ENCODE data around the gene ZNF624.

ZNF624 gene

DNA sequence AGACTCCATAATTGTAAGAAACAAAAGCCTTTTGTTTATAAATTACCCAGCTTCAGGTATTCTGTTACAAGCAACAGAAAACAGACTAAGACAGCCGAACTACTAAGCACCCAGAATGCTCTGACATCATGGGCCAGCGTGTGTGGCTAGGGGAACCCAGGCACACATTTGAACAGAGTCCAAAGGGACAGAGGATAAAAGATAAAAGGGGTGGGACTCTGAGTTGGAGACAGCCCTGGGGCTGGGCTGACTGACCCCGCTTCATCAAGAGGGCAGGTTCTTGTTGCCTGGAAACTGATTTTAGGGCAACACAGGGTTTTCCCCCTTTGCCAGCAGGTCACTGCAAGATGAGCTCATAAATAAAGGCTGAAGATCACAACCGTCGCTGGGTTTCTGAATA is 54.1 kb downstream of the ZNF624 start:
- no peak overlapping the region for H3K4me2 ChIP-seq (ENCODE audit: low read length)
- no peak overlapping the region for H3K4me3 ChIP-seq (ENCODE audit: low read length)
- no peaks in the 10 kb centered on the region for H3K4me1 ChIP-seq (ENCODE audit: control insufficient read depth, low read length)
- TF ChIP-seq EZH2phosphoT487 (IDR thresholded peaks at IDR 0.05; ENCODE audit: borderline replicate concordance, low read length), result no peak
- TF ChIP-seq, protein P1, sequence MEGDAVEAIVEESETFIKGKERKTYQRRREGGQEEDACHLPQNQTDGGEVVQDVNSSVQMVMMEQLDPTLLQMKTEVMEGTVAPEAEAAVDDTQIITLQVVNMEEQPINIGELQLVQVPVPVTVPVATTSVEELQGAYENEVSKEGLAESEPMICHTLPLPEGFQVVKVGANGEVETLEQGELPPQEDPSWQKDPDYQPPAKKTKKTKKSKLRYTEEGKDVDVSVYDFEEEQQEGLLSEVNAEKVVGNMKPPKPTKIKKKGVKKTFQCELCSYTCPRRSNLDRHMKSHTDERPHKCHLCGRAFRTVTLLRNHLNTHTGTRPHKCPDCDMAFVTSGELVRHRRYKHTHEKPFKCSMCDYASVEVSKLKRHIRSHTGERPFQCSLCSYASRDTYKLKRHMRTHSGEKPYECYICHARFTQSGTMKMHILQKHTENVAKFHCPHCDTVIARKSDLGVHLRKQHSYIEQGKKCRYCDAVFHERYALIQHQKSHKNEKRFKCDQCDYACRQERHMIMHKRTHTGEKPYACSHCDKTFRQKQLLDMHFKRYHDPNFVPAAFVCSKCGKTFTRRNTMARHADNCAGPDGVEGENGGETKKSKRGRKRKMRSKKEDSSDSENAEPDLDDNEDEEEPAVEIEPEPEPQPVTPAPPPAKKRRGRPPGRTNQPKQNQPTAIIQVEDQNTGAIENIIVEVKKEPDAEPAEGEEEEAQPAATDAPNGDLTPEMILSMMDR (IDR thresholded peaks at IDR 0.05; ENCODE audit: low read depth, low read length, poor library complexity, severe bottlenecking), result no peak
- no peaks in the 10 kb centered on the region for H3K36me3 ChIP-seq (ENCODE audit: control insufficient read depth, low read length)
- peaks cover 8% of the 10 kb centered on the region for H3K27me3 ChIP-seq (ENCODE audit: control insufficient read depth, low read length)
- H3K27ac ChIP-seq (ENCODE audit: low read depth, low read length), result no peak overlapping the region
- H3K79me2 ChIP-seq (ENCODE audit: control insufficient read depth, low read length), result no peaks in the 10 kb centered on the region
- H3K9me3 ChIP-seq (ENCODE audit: control insufficient read depth, insufficient read depth, low read length), result no peaks in the 10 kb centered on the region
- H3F3A ChIP-seq (ENCODE audit: control insufficient read depth, insufficient read depth), result no peaks in the 10 kb centered on the region
- H3K9me2 ChIP-seq (replicated peaks; ENCODE audit: control insufficient read depth, low read length), result no peaks in the 10 kb centered on the region
- no peaks in the 10 kb centered on the region for H4K20me1 ChIP-seq (ENCODE audit: control insufficient read depth, insufficient read depth, low read depth, low read length)

DNA sequence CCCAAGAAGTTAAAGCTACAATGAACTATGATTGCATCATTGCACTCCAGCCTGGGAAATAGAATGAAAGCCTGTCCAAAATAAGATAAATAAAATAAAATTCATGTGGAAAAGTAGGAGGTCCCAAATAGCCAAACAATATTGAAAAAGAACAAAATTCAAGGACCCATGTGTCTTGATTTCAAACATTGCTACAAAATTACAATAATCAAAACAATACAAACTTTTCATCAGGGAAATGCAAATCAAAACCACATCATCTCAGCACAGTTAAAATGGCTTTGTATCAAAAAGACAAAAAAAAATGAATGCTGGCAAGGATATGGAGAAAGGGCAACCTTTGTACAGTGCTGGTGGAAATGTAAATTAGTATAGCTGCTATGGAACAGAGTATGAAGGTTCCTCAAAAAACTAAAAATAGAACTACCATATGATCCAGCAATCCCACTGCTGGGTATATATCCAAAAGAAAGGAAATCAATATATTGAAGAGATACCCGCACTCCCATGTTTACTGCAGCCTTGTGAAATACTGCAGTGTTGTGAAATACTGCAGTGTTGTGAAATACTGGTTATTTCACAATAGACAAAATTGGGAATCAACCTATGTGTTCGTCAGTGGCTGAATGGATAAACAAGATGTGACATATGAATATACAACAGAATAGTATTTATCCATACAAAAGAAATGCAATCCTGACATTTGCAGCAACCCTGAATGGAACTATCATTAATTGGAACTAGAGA is 60.1 kb downstream of the ZNF624 start:
- no peaks in the 10 kb centered on the region for H4K20me1 ChIP-seq (ENCODE audit: control insufficient read depth, insufficient read depth, low read depth, low read length)
- no peaks in the 10 kb centered on the region for H3K36me3 ChIP-seq (ENCODE audit: control insufficient read depth, low read length)
- no peaks in the 10 kb centered on the region for H3K9me2 ChIP-seq (replicated peaks; ENCODE audit: control insufficient read depth, low read length)
- H3K9me3 ChIP-seq (ENCODE audit: control insufficient read depth, insufficient read depth, low read length), result no peaks in the 10 kb centered on the region
- H3K27me3 ChIP-seq (ENCODE audit: control insufficient read depth, low read length), result peaks cover 16% of the 10 kb centered on the region
- H3K27ac ChIP-seq (ENCODE audit: low read depth, low read length), result no peak overlapping the region
- no peaks in the 10 kb centered on the region for H3K79me2 ChIP-seq (ENCODE audit: control insufficient read depth, low read length)
- H3K4me2 ChIP-seq (ENCODE audit: low read length), result no peak overlapping the region
- TF ChIP-seq, protein P1 (IDR thresholded peaks at IDR 0.05; ENCODE audit: low read depth, low read length, poor library complexity, severe bottlenecking), result no peak
- no peak for TF ChIP-seq EZH2phosphoT487 (IDR thresholded peaks at IDR 0.05; ENCODE audit: borderline replicate concordance, low read length)
- no peaks in the 10 kb centered on the region for H3F3A ChIP-seq (ENCODE audit: control insufficient read depth, insufficient read depth)
- no peak overlapping the region for H3K4me3 ChIP-seq (ENCODE audit: low read length)
- H3K4me1 ChIP-seq (ENCODE audit: control insufficient read depth, low read length), result peaks cover 9% of the 10 kb centered on the region

DNA sequence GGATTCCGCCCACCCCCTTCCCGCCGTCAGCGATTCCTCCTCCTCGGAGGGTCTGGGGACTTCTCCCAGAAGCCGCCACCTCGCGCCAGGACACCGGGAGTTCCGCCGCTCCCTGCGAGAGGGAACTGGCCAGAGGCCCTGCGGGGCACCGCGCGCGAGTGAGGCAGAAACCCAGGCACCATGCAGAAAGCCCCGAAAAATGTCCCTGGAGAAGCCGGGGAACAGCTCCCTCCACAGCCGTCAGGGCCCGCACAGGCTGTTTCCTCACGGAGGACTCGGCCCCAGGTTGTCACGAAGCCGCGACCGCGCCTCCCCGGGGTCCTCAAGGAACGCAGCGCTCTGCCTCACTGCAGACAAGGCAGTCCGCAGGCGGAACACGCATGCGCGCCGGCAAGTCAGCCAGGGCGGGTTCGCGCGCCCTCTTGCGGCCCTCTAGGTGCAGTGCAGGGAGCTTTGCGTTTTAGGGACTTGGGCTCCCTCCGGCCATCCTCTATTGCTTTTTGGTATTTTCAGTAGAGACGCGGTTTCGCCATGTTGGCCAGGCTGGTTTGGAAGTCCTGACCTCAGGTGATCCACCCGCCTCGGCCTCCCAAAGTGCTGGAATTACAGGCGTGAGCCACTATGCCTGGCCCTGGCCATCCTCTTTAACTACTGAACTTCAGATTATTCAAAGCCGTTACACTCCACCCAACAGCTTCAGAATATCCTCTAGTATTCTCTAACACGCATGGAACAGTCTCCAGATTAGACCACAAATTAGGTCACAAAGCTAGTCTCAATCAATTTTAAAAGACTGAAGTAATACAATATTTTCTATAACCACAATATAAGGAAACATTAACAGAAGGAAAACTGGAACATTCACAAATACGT is 64.3 kb downstream of the ZNF624 start:
- H3K27me3 ChIP-seq (ENCODE audit: control insufficient read depth, low read length), result peaks cover 26% of the 10 kb centered on the region
- H4K20me1 ChIP-seq (ENCODE audit: control insufficient read depth, insufficient read depth, low read depth, low read length), result no peaks in the 10 kb centered on the region
- H3F3A ChIP-seq (ENCODE audit: control insufficient read depth, insufficient read depth), result no peaks in the 10 kb centered on the region
- H3K9me3 ChIP-seq (ENCODE audit: control insufficient read depth, insufficient read depth, low read length), result no peaks in the 10 kb centered on the region
- peak overlapping the region; percentile 98 for H3K4me2 ChIP-seq (ENCODE audit: low read length)
- H3K79me2 ChIP-seq (ENCODE audit: control insufficient read depth, low read length), result no peaks in the 10 kb centered on the region
- TF ChIP-seq, protein P1 (IDR thresholded peaks at IDR 0.05; ENCODE audit: low read depth, low read length, poor library complexity, severe bottlenecking), result peak; percentile 86
- TF ChIP-seq EZH2phosphoT487 (IDR thresholded peaks at IDR 0.05; ENCODE audit: borderline replicate concordance, low read length), result no peak
- no peak overlapping the region for H3K27ac ChIP-seq (ENCODE audit: low read depth, low read length)
- no peaks in the 10 kb centered on the region for H3K36me3 ChIP-seq (ENCODE audit: control insufficient read depth, low read length)
- H3K4me1 ChIP-seq (ENCODE audit: control insufficient read depth, low read length), result peaks cover 13% of the 10 kb centered on the region
- peak overlapping the region; percentile 72 for H3K4me3 ChIP-seq (ENCODE audit: low read length)
- no peaks in the 10 kb centered on the region for H3K9me2 ChIP-seq (replicated peaks; ENCODE audit: control insufficient read depth, low read length)

Data from DOHH2 (cell line).